Right renal cortex interstitium (tissue), 3 donors: ENCODE results near the gene TEX36. TPM values are rescaled to one million over a fixed set of nuclear protein-coding genes. Genes with fewer than 3 reads are reported as not detected.
A peak's percentile ranks its signal among the peaks of the same experiment; 100 is the strongest.
"Not testable (repeated sequence)": the region's sequence is repeated elsewhere in the genome, so short reads cannot be mapped to it uniquely, and the experiment has no call there.

Experiments used
- DNase-seq, 3 donors: peaks; one replicate each; pipeline ENCODE4 v3.0.0-alpha.2; 2013; ENCODE audit warnings: low read depth in 3 of 3, low spot score in 2 of 3
- polyA plus RNA-seq, 3 donors: library from polyadenylated mRNA; unstranded; fragments of 120-200 nt; gene quantifications; one replicate each; pipeline ENCODE4 v1.2.1, GENCODE V29; 2013; ENCODE audit not compliant: insufficient read length in 3 of 3

The TEX36 gene
- polyA plus RNA-seq, 3 donors = not detected

GRCh38 chr10:125637496-125637895 is 45.5 kb downstream of the TEX36 start:
- DNase-seq = no peak

- DNase-seq = no peak
Observed at GRCh38 chr10:125634606-125635005, 48.4 kb downstream of the TEX36 start.

- peak in 1 of 3 donors; percentile 12 for DNase-seq
Observed at GRCh38 chr10:125633517-125633999, 49.4 kb downstream of the TEX36 start.

- no peak for DNase-seq
Observed at GRCh38 chr10:125631806-125632205, 51.2 kb downstream of the TEX36 start.

- no peak for DNase-seq
Observed at GRCh38 chr10:125629758-125630376, 53.1 kb downstream of the TEX36 start.

GRCh38 chr10:125628104-125629049 is 54.6 kb downstream of the TEX36 start:
- no peak for DNase-seq

GRCh38 chr10:125627646-125628045 is 55.3 kb downstream of the TEX36 start:
- no peak for DNase-seq

GRCh38 chr10:125626671-125627070 is 56.3 kb downstream of the TEX36 start:
- DNase-seq = no peak

- no peak for DNase-seq
Observed at GRCh38 chr10:125625586-125625985, 57.4 kb downstream of the TEX36 start.

- DNase-seq = no peak
Observed at GRCh38 chr10:125624800-125625199, 58.2 kb downstream of the TEX36 start.

- no peak for DNase-seq
Observed at GRCh38 chr10:125621052-125621451, 61.9 kb downstream of the TEX36 start.

GRCh38 chr10:125620401-125620800 is 62.6 kb downstream of the TEX36 start:
- DNase-seq = no peak

GRCh38 chr10:125613062-125613461 is 69.9 kb downstream of the TEX36 start:
- not testable (repeated sequence) for DNase-seq

GRCh38 chr10:125611756-125612155 is 71.2 kb downstream of the TEX36 start:
- no peak for DNase-seq

GRCh38 chr10:125611216-125611615 is 71.7 kb downstream of the TEX36 start:
- DNase-seq = no peak

GRCh38 chr10:125609859-125610258 is 73.1 kb downstream of the TEX36 start:
- no peak for DNase-seq

- DNase-seq = no peak
Observed at GRCh38 chr10:125608474-125608873, 74.5 kb downstream of the TEX36 start.

- no peak for DNase-seq
Observed at GRCh38 chr10:125607689-125608290, 75.2 kb downstream of the TEX36 start.

- no peak for DNase-seq
Observed at GRCh38 chr10:125606414-125607010, 76.5 kb downstream of the TEX36 start.
